Activated T-cell treated with anti-CD3 and anti-CD28 coated beads for 4 hours (primary cell): Measurements from ENCODE around the gene RFX4.
"Not testable (repeated sequence)": the region's sequence is repeated elsewhere in the genome, so short reads cannot be mapped to it uniquely, and the experiment has no call there.

Source experiments
- DNase-seq: peaks from one replicate; pipeline ENCODE4 v3.0.0-alpha.2; 2020

RFX4 gene

DNA sequence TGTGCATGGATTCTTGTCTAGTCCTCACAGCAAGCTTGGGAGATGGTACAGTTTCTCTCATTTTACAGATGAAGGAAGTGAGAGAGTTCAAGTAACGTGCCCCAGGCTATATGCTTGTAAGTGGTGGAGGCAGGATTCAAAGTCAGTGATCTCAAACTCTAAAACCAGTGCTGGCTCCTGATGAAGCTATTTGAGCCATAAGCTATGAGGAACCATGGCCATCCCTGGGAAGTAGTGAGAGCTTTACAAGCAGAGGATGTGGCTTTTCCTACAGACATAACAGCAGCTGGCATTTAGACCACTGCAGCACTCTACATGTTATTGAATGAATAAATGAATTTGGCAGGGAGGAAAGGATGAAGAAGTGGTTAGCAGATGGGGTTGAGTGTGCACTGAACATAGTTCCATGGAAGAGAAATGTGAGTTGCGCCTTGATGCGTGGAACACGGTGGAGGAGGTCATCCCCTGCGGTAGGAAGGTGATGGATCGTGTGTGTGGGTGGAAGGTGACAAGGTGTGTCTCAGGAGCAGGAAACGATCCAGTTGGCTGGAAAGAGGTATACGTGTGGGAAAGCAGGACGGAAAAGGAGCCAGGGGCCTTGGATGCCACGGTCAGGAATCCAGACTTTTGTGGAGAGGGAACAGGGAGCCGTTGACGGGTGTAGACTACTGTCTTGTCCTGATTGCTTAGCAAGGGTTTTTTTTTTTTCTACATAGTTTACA lies 65.2 kb downstream of the RFX4 start:
- DNase-seq: no peak

DNA sequence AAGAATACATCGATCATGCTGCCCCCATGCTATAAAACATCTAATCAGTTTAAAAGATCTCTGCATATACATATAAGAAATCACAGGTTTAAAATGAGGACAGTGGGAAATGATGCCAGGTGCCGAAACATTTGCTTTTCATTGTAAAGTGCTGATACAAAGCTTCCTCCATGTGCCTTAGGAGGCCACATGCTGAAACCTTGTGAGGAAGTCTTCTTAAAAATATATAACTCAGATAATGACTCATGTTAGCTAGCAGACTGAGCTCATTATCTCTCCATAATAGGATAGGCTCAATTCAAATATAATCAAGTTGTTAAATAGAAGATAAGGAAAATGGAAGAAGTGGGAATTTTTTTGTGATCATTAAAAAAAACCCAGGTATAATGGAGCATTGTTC lies 65.9 kb downstream of the RFX4 start:
- DNase-seq: no peak

DNA sequence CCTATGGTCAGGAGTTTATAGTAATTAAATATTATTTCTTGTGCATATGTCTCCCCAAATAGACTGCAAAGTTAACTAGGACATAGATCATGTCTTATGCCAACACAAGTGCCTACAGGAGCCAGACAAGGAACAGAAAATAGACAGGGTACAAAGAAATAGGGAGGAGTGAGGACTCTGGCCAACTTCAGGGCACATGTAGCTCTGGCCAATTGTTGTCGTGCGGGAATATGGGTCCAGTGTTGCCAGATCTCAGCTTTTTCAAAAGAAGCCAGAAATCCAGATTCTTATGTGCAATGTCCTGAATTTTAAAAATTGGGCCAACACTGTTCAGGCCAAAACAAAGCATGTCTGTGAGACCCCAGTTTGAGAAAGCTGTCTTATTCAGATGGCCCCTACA lies 68.7 kb downstream of the RFX4 start:
- DNase-seq: no peak

DNA sequence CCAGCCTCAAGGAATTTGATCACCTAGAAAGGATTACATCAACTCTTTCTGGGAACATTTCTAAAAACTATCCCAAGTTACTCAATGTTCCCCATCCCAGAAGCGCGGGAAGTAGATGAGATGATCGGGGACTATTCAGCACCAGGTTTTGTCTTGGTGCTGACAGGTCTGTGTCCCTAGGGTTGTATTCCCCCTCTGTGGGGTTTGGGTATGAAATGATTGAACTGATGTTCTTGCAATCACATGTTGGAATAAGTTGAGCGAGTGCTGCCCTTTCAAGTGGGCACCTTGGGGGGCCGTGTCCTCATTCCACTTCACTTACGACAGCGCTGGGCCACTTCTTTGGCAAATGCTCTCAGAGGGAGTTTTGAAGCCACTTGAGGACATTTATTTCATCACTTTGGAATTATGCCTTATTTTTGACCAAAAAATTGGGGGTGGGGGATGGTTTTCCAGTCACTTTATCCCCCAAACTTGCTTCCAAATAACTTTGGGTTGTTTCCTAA lies 69.8 kb downstream of the RFX4 start:
- DNase-seq: no peak

DNA sequence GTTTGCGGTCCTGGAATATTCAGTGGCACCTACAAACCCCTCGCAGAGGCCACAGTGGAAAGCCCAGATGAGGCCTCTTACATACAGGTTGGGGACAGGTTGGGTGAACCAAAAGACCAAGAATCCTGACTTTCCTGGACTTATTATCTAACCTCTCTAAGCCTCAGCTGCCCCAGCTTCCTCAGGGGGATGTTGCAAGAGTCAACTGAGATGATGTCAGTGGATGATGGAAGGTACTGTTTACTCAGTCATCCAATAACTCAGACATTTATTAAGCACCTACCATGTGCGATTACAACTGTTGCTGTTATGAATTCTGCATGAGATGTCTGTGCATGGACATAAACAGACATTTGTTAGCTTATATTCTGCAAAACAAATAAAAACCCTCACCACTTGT lies 72.8 kb downstream of the RFX4 start:
- DNase-seq: no peak

DNA sequence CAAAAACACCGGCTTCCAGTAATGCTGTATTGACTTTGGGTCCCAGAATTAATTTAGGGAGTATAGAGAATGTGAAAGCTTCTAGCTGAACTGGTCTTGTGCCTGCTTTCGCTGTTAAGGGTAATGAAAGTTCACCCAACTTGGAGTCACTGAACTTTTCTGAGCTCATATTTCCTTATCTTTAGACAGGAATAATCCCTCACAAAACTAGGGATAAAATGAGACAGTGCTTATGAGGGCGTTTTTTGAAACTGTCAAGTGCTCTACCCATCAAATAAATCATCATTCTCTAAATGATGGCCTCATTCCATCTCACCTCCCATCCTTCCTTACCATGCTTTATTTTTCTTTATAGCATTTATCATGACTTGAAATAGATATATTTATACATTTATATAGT lies 74.7 kb downstream of the RFX4 start:
- no peak for DNase-seq

DNA sequence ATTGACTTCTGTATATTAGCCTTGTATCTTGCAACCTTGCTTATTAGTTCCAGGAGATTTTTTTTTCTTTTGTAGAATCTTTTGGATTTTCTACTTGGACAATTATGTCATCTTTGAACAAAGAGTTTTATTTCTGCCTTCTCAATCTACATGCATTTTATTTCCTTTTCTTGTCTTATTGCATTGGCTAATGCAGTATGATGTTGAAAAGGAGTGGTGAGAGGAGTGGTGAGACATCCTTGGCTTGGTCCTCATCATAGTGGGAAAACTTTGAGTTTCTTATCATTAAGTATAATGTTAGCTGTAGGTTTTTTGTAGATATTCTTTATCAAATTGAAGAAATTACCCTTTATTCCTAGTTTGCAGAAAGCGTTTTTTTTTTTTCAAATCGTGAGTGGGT lies 80.6 kb downstream of the RFX4 start:
- no peak for DNase-seq

DNA sequence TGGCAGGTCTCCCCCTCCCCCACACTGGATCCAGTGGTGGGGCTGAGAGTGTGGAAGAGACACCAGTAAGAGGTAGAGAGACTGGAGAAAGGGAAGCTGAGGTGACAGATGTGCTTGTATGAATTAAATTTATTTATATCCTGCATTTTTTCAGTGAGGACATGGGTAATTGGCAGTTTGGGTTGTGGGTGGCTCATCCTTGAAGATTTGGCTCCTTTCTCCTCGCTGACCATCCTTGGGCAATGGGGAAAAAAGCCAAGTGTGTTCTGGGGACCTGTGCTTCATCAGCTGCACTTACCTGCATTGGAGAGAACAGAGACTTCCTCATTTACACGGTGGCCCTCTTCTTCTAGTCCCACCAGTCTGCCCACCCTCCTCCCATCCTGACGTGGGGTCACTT lies 86.4 kb downstream of the RFX4 start:
- no peak for DNase-seq

DNA sequence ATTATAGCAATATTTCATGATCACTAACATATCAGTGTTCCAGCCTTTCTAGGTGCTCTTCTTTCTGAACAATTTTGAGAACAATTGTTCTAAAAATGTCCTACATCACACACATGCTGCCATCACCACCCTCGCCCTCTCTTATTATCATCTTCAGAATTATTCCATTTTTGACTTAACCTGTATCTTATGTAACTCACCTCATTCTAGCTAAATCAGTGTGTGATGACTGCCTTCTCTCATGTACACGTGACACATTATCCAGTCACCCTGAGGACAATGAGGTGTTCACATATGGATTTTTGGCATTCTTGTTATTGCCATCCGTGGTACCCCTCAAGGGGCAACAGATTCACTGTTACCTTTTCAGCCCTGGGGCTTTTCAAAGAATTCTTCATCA lies 87.3 kb downstream of the RFX4 start:
- DNase-seq: no peak

DNA sequence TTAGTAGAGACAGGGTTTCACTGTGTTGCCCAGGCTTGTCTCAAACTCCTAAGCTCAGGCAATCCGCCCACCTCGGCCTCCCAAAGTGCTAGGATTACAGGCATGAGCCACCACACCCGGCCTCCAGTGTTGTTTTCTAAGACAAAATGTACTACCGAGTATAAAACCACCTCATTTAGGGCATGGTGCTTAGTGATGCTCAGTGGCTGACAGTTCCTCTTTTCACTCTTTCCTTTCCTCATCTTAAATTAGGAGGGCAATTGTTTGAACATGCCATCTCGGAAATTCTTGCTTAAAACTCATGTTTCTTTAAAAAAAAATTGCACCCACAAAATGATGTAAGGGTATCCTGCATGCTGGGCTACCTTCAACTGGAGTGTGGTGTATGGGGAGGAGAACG lies 89.0 kb downstream of the RFX4 start:
- DNase-seq: no peak

DNA sequence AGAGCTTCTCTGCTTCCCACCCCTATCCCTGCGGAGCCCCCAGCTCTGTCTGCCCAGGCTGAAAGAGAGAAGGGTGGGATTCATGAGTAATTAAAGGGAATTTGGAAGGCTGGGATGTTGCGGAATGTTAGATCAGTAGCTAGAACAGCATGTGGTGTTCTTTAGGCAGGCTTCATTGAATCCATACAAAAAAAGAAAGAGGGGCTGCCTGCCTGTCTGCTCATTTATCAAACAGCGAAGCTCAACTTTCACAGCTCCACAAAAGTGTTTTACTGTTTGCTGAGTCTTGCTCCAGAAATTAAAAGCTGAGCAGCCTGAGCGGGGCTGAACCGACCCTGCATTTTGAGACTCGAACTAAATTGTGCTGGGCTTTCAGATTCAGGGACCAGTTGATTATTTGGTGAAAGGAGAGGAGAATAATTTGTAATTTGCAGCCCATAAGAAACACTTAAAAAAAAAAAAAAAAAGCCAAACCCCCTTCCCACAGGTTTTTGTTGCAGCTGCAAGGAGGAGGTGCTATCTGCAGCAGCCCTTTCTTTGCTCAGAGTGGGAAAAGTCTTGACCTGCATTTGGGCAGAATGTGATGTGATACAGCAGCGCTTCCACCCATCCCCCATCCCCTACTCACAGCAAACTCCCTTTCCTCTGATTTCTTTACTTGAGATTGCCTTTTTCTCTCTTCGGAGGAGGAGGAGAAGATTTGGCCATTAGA lies 89.7 kb downstream of the RFX4 start:
- no peak for DNase-seq

DNA sequence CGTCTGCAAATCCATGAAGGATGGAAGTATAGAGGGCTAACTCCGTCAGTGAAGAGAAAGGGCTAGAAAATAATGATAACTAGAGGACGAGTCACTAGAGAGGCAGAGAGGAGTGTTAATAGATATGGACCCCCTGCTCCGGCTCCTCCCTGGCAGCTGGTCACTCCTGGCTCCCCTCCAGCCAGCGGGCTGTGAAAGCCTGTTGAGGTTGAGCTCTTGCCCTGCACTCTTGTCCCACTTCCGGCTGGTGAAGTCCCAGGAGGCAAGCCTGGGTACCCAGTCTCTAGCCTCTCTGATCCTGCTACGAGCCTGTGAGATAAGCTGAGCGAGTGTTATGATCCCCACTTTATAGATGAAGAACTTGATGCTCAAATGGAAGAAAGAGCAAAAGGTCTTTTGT lies 90.3 kb downstream of the RFX4 start:
- no peak for DNase-seq

DNA sequence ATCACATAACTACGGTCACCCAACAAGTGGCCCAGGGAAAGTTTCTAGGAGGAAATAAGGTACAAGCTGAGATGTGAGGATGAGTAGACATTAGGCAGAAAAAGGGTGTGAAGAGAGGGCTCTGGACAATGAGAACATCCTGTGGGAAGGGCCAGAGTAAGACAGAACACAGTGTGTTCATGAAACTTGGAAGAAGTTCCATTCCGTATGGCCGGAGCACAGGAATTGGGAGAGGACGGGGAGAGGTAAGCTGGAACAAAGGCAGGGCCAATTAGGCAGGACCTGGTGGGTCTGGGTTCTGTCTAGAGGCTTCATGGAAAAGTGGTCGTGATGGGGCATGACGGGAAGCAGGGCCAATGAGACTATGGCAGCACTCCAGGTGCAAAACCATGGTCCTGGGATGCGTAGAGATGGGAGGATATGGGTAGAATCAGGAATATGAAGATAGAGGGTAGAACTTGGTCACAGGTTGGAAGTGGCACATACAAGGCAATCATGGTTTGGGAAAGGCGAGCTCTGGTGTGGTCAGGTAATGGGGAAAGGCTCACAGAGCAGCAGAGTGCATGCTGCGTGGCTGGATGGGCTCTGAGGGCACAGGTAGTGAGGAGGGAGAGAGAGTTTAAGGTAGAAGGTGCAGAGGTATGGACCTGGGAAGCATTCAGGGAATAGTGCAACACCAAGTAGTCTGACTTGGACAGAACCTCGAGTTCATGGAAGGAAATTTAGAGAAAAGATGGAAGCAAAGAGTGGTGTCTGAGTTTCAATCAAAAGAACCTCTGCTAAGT lies 93.0 kb downstream of the RFX4 start:
- DNase-seq: no peak

DNA sequence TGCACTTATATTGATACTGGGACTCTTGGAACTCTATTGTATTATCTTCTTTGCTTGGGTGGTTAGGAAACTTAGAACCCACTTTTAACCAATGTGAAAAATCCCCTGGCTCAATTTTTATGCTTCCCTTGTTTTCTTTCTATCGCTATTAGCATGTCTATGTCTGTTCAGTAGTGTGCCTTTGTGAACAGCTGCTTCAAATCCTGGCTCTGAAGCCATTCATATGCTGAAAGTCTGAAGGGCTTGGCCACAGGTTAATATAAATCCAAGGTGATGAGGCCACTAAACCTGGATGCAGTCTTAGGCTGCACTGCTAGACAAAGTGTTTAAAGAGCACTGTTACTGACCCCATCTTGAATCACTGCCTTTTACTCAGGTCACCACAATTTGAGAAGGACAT lies 96.8 kb downstream of the RFX4 start:
- DNase-seq: no peak

DNA sequence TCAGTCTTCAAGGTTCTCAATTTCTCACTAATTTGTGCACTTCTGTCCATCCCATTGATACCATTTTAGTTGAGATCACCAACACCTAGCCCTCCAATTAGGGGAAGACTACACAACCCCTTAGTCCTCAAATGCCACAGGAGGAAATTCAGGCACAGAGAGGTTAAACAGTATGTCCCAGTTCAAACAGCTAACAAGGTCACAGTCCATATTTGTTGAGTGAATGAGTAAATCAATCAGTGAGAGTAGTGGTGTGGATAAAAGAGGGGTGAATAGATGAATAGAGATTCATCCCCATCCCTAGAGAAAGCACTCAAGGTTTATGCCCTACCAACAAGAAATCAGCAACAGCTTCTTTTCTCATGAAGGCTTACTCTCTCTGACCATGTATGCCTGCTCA lies 97.5 kb downstream of the RFX4 start:
- DNase-seq: no peak

DNA sequence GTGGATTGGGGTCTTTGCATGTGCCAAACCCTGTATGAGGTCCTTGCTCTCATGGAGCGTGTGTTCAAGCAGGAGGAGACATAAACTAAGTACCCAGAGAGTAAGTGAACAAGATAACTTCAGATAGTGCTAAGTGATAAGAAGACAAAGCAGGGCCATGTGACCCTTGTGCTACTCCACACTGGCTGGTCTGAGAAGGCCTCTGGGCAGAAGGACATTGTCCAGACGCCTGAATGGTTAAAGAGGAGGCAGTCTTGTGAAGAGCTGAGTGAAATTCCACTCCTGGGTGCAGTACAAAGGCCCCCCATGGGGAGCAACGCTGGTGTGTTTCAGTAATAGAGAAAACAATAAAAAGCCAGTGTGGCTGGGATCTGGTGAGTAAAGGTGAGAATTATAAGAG lies 98.4 kb downstream of the RFX4 start:
- no peak for DNase-seq

DNA sequence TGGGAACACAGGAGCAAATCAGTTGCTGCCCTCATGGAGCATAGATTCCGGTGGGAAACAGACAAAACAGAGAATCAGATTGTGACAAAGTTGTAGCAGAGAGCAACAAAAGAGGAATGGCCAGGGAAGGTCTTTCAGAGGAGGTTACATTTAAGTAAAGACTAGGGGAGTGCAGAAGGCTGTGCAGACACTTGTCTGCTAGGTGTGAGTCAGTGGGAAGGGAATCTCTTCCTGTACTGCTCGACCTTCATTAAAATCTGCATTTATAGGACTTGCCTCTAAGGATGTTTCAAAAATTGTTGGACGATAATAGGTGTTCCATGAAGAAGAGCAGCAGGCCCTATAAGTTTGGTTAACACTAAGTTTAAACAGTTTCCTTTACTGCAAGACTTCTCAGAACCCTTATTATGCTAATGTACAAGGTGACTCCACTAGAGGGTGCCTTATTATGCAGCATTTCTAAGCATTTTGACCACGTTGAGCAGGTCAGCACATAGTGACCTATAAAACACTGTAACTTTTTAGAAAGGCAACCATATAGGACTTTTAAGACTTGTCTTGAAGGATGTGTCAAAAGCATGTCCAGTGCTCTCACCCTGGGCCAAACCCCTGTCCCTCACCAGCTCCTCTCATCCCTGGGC lies 99.9 kb downstream of the RFX4 start:
- DNase-seq: no peak

DNA sequence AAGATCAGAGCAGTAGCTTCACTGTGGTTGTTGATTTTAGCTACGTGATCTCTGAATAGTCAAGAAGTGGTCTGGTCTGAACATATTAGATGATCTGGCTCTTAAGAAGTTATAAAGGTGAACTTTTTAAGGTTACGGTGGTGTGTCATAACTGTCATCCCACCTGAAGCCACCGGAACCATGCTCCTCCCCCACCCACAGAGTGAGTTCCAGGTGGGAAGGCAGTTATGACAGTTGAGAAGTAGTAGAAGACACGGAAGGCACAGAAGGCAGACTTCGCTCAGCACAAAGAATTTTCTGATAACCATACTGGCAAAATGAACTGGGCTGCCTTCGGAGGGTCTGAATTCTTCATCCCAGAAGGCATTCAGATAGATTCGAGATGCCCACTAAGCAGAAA lies 101.7 kb downstream of the RFX4 start:
- DNase-seq: no peak

DNA sequence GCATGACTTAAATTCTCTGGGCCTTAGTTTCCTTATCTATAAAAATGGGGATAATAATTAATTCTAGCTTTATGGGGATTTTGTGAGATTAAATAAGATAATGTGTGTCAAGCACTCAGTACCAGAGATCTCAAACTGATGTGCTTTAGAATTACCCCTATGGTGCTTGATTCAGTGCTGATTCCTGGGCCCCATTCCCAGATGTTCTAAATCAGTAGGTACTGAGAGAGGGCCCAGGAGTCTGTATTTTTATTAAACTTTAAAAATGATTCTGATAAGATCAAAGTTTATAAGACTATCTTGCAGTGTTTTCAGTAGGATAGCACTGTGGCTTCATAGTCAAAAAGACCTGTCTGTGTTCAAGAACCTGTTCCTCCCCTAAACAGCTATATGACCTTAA lies 102.6 kb downstream of the RFX4 start:
- no peak for DNase-seq

DNA sequence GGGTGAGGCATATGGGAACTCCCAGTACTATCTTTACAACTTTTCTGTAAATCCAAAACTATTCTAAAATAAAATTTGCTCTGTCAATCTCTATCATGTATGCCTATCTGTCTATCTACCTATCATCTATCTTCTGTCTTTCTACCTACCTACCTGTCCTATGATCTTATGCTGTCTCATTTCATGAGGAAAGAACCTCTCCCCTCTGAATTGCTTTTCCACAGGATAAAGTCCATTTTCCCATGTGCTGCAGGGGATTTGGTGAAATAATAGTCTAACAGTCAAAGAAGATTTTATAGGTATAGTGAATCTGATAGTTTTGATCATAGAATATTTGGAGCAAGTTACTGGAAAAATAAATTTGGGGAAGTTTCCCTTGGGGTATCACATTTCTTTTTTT lies 104.9 kb downstream of the RFX4 start:
- no peak for DNase-seq

DNA sequence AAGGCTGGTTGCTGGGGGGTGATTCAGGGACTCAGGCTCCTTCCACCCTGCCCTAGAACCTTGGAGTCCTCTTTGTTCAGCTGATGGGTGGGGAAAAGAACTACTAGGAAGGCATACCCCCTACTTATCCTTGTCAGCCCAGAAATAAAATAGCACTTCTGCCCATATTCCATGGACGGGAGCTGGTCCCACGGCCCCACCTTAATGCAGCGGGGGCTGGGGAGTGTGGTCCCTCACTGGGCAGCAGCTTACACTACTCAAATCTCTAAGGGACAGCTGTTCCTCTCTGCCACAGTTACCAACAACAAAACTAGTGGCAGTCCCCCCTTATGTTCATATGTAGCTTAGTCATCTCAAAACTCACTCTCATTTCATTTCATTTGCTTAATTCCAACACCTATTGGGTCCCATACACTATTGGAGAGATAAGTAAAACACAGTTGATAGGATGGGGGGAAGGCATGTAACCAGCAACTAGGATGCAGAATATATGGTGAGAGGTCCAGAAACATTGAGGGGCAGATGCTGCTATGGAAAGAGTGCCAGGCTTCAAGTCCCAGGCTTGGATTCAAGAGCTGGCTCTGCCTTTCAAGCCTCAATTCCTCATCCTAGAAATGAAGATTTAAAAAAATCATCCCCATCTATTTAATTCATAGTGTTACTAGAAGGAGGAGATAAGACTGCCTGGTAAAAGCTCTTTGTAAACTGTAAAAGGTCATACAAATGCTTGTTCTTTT lies 107.9 kb downstream of the RFX4 start:
- DNase-seq: no peak

DNA sequence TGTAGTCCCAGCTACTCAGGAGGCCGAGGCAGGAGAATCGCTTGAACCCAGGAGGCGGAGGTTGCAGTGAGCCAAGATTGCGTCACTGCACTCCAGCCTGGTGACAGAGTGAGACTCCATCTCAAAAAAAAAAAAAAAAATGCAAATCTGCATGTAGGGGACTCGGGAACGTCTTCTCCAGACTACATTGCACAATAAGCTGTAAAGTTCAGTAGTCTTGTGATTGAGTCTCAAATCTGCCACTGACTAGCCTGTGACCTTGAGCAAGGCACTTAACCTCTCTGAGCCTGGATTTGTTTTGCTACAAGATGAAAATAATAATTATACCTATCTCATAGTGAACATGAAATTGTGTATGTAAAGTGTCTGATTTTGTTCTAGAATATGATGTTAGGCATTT lies 109.2 kb downstream of the RFX4 start:
- not testable (repeated sequence) for DNase-seq
